HG02943 (cell line): ENCODE data around the gene AGRN.
"Not testable (repeated sequence)": the region's sequence is repeated elsewhere in the genome, so short reads cannot be mapped to it uniquely, and the experiment has no call there.

Source experiments
- ATAC-seq: cut with Tn5 transposase; IDR thresholded peaks from one replicate; pipeline ENCODE4 v1.9.1; 2021; ENCODE audit warnings: mild to moderate bottlenecking, low read depth, moderate library complexity; ENCODE audit not compliant: unreplicated experiment

The AGRN gene

GRCh38 chr1:1063261-1063944, 43.5 kb downstream of the AGRN start:
- ATAC-seq, result no peak

- no peak for ATAC-seq
Observed at GRCh38 chr1:1063945-1064831, 44.3 kb downstream of the AGRN start.

GRCh38 chr1:1065265-1065939, 45.5 kb downstream of the AGRN start:
- no peak for ATAC-seq

- not testable (repeated sequence) for ATAC-seq
Observed at GRCh38 chr1:1065940-1066304, 46.0 kb downstream of the AGRN start.

GRCh38 chr1:1066403-1067283, 46.7 kb downstream of the AGRN start:
- no peak for ATAC-seq

GRCh38 chr1:1067284-1067859, 47.5 kb downstream of the AGRN start:
- no peak for ATAC-seq

- no peak for ATAC-seq
Observed at GRCh38 chr1:1067860-1068516, 48.1 kb downstream of the AGRN start.

GRCh38 chr1:1068517-1069055, 48.7 kb downstream of the AGRN start:
- ATAC-seq, result no peak

- ATAC-seq, result no peak
Observed at GRCh38 chr1:1069056-1069710, 49.3 kb downstream of the AGRN start.

GRCh38 chr1:1069711-1070676, 50.1 kb downstream of the AGRN start:
- no peak for ATAC-seq

- no peak for ATAC-seq
Observed at GRCh38 chr1:1071486-1072298, 51.8 kb downstream of the AGRN start.

- ATAC-seq, result no peak
Observed at GRCh38 chr1:1072299-1072848, 52.5 kb downstream of the AGRN start.

- no peak for ATAC-seq
Observed at GRCh38 chr1:1072849-1073742, 53.2 kb downstream of the AGRN start.

GRCh38 chr1:1073743-1074587, 54.0 kb downstream of the AGRN start, which contains the start of gene RNF223:
TSS of gene RNF223 (minus strand) at chr1:1074306. CDS start at chr1:1072566, 1,740 bp downstream.
- no peak for ATAC-seq
